HG03439 (cell line): ENCODE results near the gene CALHM1.
"Not testable (repeated sequence)": the region's sequence is repeated elsewhere in the genome, so short reads cannot be mapped to it uniquely, and the experiment has no call there.

Source experiments
- ATAC-seq: cut with Tn5 transposase; IDR thresholded peaks from one replicate; pipeline ENCODE4 v1.9.1; 2021; ENCODE audit warnings: mild to moderate bottlenecking, moderate library complexity; ENCODE audit not compliant: unreplicated experiment

The CALHM1 gene

DNA sequence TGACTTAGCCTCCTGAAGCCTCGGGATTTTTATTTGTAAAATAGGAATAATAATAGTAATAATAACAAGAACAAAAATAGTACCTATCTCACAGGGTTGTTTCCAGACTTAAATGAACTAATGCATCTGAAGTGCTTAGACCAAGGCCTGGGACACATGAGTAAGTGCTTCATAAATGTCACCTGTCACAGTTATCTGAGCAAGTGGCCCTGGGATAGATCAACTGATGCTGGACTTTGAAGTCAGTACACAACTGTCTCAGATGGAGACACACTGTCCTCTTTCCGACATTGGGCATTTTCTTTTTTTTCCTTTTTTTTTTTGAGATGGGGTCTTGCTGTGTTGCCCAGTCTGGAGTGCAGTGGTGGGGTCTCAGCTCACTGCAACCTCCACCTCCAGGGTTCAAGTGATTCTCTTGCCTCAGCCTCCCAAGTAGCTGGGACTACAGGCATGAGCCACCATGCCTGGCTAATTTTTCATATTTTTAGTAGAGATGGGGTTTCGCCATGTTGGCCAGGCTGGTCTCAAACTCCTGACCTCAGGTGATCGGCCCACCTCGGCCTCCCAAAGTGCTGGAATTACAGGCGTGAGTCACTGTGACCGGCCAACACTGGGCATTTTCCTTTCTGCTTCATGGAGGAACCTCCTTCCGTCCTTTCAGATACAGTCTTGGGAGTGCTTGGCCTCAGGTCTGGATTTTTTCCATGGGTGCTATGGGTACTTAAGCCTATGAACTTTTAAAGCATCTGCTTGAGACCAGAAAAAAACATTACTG lies 28.1 kb upstream of the CALHM1 start:
- not testable (repeated sequence) for ATAC-seq

DNA sequence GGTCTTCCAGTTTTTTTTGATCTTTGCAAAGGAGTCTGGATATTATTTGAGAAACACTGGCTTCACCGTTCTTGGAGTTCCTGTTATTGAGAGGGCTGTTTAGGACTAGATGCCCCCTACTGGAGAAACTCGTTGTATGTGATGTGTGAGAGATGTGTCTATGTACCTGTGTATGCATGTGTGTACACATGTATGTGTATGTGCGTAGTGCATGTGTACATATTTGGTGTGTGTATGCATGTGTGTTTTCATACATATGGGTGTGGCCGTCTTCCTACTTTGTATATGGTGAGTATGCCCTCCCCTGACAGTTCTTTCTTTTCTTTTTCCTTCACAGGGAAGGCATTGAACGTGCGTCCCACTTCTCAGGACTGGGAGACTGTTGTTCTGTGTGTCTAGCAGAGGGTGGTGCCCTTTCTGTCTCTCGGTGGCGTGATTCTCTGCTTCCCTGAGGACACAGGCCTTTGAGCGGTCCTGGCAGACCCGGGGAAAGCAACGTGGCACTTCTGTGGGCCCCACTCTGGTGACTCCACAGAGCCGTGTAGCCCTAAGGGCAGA lies 23.4 kb upstream of the CALHM1 start:
- ATAC-seq, result no peak

DNA sequence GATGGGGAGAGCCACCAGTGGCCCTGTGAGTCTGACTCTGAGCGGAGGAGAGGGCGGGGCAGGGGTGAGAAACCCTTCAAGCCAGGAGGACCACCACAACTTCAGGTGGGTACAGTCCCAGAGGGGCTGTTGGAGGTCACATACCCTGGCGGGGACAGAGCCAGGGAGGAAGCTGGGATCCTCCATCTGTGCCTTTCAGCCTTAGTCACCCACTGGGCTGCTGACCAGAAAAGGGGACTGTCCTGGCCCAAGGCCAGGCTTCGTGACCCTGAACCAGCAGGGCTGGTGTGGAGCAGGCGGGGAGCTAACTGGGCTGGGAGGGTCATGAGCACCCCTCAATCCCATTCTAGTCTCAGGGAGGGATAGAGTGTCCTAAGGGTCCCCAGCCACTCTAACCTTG lies 21.8 kb upstream of the CALHM1 start:
- ATAC-seq, result no peak

DNA sequence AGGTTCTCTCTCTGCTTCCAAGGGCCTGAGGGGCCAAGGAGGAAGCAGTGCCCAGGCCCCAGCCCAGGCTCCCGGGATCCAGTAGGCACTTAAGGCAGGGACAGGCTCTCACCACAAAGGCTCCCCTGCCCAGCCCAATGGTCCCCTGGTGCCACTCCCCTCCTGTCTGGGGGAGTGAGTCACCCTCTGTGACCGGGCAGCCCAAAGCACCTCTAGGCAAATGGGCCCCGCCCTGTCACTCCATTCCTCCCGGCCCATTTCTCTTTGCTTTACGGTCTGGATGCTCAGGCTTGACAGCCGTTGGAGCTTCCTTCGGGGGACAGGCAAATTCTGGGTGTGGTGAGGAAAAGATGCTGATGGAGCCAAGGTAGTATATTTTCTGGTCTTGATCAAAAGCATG lies 20.4 kb upstream of the CALHM1 start, which contains the start of gene CALHM3:
TSS of gene CALHM3 (minus strand) at position 106 of the 400 bp plus-strand sequence. CDS start 208 bp downstream, outside the sequence.
- ATAC-seq, result no peak

DNA sequence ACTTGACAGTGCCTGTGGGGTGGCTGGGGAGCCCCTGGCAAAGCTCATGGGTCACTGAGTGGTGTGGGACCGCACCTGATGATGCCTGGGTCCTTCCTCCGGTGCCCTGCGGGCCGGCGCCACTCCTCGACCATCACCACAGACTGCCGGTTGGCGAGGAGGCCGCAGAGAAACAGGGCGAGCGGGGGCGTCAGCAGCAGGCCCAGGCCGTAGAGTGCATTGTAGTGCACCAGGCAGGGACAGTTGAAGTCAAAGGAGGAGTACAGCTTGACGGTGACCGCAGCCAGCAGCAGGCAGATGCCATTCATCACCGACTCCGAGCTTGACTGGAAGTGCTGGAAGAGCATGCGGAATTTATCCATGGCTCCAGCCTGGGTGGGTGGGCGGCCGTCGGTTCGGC lies 20.0 kb upstream of the CALHM1 start:
- ATAC-seq, result no peak

DNA sequence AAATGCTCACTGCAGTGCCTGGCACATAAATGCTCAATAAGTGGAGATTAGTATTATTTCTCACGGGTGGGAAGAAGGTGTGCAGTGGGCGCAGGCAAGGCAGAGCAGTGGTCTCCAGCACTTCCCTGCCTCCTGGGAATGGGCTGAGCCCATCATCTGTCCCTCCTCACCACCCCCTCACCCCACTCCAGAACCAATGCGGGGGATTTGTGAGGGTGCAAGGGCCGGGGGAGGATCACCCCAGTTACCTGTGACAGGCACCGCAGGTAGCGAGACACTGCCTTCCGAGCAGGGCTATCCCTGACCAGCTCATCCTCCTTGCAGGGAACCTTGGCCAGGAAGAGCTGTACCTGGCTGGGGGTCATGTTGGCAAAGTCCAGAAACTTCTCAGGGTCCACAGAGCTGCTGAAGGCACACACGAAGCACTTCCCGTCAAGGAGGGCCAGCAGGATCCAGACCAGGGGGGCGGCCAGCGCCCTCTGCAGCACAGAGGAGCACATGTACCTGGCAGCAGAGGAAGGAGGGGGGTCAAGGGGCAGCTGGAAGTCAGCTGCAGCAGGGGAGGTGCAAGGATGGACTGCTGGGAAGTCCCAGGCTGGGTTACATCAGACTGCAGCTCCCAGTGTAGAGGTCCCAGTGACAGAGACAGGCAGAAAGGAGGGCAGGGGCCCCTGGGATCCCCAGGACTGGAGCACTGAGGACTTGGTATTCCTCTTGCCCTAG lies 17.5 kb upstream of the CALHM1 start:
- ATAC-seq, result no peak

DNA sequence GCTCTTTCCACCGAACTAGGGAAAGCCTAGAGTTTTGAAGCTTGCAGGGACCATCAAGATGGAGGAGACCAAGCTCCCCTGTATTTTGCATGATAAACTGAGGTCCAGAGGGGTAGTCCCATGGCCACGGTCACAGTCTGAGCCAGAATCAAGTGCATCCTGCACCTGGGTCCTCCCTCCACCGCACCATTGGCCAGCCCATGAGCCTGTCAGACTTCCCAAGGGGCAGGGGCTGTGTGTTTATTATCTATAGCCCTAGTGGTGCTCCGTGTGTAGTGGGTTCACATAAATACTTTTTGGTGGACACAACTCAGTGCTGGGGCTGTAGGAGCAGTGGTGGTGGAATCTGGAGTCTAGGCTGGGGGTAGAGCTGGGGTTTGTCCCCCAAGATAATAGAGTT lies 16.7 kb upstream of the CALHM1 start:
- no peak for ATAC-seq

DNA sequence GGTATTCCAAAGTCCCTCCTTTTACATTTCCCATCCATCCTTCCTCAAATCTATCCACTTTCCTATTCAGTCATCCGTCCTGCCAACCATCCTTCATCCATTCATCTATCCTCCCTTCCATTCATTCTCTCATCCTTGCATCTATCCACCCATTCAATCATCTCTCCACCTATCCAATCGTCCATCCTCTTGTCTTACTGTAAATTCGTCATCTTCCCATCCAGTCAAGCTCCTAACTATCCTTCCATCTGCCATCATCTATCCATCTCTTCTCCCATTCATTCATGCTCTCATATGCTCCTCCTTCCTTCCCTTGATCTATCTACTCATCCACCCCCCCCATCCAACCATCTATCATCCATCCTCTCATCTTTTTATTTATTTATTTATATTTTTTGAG lies 15.4 kb upstream of the CALHM1 start:
- ATAC-seq, result no peak

DNA sequence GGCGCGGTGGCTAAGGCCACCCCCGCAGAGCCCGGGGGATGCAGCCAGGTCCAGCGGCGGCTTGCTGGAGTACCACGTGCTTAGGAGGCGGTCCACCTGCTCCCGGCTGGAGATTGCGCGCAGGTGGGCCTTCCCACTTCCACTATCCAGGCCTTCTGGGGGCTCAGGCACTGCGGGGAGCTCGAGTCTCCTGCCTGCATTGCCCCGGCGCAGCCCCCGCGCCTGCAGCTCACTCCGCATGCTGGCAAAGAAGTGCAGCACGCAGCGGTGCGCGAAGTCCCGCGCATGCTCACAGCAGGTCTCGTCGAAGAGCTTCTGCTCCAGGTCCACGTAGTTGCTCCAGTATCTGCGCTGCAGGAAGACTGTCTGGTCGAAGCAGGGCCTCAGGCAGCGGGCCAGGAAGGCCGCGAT lies 14.6 kb upstream of the CALHM1 start:
- ATAC-seq, result no peak

DNA sequence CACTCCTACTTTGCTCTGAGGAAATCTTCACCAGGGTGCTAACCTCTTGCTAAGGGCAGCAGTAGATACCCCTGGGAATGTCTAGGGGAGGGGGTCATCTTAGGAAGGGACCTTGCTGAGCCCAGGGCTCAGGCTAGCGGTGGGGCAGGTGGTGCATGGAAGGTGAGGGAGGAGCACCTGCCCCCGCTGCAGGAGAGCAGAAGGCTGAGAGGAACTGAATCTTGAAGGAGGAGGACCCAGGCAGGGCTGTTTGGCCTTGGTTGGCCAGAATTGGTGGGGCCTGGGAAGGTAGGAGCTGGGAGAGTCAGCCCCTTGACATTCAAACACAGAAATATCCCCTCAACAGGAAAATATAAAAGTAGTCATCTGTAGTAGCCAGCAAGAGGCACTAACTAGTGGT lies 13.3 kb upstream of the CALHM1 start:
- peak; percentile 18 for ATAC-seq

DNA sequence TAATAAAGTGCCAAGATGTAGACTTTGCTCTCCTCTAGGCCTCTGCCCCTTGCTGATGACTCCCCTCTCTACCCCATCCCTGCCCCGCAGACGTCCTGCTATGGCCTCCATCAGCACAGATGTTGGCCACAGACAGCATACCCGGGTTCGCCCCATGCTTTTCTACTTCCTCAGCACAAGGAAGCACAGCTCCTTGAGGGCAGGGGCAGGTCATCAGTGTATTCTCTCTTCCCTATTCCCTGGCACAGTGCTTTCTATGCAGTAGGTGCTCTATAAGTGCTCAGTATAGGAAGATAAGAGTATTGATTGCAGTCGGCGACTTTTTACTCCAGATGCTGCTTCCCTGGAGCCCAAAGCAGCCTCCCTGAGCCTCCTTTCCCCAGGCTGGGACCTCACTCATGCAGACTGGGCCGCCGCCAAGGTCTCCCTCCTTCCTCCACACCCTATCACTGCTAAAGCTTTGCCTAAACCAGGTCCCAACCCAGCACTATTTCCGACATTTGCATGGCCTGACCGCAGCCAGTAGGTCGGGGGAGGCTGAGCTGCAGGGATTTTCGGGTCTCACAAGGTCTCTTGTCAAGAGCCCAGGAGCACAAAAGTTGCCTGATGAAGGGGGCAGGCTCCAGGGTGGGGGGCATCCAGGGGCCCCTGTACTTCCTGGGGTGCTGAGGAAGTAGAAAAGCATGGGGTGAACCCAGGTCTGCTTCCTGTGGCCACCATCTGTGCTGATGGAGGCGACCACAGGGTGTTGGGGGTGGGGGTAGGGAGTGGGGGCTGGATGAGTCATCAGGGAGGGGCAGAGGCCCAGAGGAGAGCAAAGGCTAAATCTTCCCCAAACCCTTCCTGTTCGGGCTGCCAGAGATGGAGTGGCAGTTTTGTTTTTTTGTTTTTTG lies 12.3 kb upstream of the CALHM1 start:
- ATAC-seq, result peak; percentile 64

DNA sequence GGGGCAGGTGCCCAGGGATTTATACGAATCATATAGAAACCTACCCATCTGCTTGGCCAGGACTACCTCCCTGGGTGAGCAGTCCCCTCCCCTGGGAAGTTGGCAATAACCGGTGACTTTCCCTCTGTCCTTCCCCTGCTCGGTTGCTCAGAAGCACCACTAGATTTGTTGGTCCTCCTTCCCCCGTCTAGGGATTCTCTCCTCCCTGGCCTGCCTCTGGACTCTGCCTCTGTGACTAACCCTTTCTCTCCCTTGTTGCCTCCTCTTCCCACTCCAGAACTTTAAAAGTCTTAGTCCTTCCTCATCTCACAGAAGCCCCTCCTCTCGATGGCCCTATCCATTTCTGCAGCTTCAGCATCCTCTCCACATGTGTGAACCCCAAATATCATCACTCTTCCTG lies 10.5 kb upstream of the CALHM1 start:
- no peak for ATAC-seq

DNA sequence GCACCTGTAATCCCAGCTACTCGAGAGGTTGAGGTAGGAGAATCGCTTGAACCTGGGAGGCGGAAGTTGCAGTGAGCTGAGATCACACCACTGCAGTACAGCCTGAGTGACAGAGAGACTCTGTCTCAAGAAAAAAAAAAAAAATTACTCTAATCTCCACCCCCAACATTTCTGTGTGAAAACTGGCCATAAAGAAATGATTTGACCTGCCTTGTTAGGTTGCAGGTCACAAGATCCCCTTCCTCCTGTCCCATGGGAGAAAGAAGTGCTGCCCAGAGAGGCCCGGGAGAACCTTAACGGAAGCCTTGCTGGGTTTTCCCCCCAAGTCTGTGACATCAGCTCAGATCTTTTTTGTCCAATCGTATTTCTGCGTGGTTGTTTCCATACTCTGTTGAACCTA lies 8.7 kb upstream of the CALHM1 start:
- no peak for ATAC-seq

DNA sequence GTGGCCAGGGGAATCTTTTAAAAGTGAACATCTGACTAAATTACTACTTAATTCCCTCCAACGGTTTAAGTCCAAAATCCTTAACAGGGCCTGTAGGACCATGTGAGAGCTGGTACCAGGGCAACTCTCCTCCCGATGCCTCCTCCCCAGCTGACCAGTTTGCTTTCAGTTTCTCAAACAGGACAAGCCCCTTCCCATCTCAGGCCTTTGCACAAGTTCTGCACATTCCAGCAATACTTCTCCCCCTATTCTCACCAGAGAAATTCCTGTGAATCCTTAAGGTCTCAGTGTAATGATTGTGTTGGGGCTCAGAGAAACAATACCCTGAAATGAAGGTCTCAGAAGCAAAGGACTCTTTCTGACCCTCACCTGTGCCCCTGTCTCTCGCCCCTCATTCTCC lies 8.0 kb upstream of the CALHM1 start:
- no peak for ATAC-seq

DNA sequence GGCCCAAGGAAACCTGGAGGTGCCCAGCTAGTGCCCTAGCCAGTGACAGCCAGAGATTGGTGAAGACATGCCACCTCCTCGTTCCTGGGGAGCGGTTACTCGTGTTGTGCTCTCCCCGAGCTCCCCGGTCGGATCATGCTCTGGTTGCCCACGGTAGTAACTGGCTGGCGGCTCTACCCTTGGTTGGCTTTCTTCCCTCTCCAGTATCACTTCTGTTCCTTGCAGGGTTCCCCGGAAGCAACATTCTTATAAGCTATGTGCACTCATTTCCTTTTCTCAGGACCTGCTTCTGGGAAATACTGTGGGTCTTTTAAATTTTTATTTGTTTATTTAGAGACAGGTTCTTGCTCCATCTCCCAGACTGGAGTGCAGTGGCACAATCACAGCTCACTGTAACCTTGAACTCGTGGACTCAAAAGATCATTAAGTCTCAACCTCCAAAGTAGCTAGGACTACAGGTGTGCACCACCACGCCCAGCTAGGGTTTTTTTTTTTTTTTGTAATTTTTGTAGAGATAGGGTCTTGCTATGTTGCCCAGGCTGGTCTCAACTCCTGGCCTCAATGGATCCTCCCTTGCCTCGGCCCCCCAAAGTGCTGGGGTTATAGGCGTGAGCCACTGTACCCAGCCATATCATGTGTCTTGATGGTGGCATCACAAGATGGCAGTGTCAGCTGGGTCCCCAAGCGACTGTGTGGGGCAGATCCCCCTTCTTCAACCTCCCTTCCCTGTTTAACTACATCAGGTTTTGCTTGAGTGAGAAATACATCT lies 6.9 kb upstream of the CALHM1 start:
- no peak for ATAC-seq

DNA sequence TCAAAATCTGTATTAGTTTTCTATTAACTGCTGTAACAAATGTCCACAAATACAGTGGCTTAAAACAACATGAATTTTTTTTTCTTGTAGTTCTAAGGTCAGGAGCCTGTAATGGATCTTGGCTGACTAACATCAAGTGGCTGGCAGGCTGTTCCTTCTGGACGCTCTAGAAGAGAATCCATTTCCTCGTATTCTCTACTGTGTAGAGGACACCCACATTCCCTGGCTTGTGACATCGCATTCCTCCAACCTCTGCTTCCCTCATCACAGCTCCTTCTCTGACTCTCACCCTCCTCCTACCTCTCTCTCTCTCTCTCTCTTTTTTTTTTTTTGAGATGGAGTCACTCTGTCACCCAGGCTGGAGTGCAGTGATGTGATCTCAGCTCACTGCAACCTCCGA lies 4.8 kb upstream of the CALHM1 start:
- ATAC-seq, result no peak

DNA sequence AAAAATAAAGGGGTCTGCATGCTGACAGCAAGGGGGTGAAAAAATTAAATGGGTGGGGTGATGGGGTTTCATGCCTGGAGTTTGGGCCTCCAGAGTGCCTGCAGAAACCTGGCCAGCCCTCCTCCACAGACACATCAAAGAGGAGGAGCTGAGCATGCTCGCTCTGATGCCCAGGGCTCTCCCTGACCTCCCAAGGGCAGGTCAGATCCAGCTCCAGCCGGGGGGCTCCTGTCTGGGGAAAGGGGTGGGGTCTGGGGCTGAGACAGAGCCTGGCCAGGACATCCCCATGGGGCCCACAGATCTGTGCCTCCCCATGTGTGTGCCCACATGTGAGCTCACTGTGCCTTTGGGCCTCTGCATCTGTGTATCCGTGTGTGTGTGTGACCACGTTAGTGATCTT lies 915 bp upstream of the CALHM1 start:
- ATAC-seq, result no peak

DNA sequence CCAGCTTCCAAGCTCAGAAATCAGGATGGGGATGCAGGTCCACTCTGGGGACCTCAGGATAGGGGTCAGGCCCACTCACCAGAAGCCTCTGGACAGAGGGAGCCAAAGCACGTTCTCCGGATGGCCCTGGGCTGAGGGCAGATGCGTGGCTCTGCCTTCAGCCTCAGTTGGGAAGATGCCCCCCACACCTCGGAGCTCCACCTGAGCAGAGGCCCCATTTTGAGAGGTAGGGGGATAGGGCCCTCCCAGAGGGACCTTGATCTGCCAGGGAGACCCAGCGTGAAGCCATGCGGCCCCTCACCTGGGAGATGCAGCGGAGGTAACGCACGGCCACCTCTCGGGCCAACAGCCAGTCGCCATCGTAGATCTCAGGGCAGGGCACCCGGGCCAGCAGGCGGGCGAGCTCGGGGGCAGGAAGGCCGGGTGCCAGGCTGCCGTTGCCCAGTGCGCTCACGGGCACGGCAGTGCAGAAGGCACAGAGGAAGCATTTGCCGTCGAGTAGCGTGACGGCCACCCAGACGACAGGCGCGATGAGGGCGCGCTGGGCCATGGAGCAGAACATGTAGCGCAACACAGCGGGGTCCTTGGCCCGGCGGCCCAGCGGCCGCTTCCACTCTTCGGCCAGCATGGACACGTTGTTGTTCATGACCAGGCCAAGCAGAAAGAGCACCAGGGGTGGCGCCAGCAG lies 660 bp downstream of the CALHM1 start:
- ATAC-seq, result no peak

DNA sequence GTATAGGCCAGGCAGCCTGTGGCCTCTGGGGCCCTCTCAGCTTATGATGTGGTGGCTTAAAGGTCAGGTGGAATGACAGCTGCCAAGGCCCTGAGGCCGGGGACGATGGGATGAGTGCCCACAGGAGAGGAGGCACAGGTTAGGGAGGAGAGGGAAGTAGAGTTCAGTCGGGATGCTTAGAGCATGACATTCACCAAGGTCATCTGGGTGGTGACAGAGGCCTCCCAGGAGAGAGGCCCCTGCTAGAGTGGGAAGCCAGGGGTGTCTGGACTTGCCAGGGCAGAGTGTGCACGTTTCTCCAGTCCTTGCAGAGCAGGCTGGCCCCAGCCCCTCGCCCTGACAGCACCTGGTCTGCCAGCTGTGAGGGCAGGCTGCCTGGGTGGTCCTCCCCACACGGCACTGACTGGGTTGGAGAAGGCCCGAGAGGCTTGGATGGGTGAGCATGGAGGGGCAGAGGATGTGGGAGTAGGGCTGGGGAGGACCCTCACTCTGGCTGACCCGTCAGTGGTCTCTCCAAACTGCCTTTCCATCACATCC lies 1.5 kb downstream of the CALHM1 start:
- ATAC-seq, result no peak
